GM23338 (cell line): ENCODE results near the gene CRYZL1. TPM values are rescaled to one million over a fixed set of nuclear protein-coding genes. Genes with fewer than 3 reads are reported as not detected.

Experiments
- ATAC-seq: fragments of 200-7000 bp; cut with Tn5 transposase; 3 replicates; pipeline ENCODE4 v1.9.1; 2020
- DNase-seq: peaks from one replicate; pipeline ENCODE4 v3.0.0-alpha.2; 2015; ENCODE audit warnings: low spot score
- H2AFZ ChIP-seq: fragments of 200-600 bp; sonication (generic); 2 replicates; pipeline ENCODE4 v1.8.0; 2016; ENCODE audit warnings: antibody characterized with exemption, mild to moderate bottlenecking, moderate library complexity
- H3F3A ChIP-seq: fragments of 200-600 bp; sonication (generic); replicated peaks from 2 replicates; pipeline ENCODE4 v1.8.0; 2017; ENCODE audit warnings: antibody characterized with exemption, mixed run types, low read depth
- H3K27ac ChIP-seq: fragments of 200-600 bp; sonication (generic); 2 replicates; pipeline ENCODE4 v1.6.1; 2016; ENCODE audit warnings: low read depth
- H3K27me3 ChIP-seq: fragments of 200-600 bp; sonication (generic); 2 replicates; pipeline ENCODE4 v1.8.0; 2016; ENCODE audit warnings: mild to moderate bottlenecking, mixed run types, moderate library complexity; ENCODE audit not compliant: insufficient read depth
- H3K36me3 ChIP-seq: fragments of 200-600 bp; sonication (generic); 2 replicates; pipeline ENCODE4 v1.8.0; 2016; ENCODE audit warnings: mild to moderate bottlenecking; ENCODE audit not compliant: insufficient read depth
- H3K4me1 ChIP-seq: fragments of 200-600 bp; sonication (generic); 2 replicates; pipeline ENCODE4 v1.8.0; 2016; ENCODE audit warnings: mild to moderate bottlenecking, moderate library complexity; ENCODE audit not compliant: insufficient read depth
- H3K4me2 ChIP-seq: fragments of 200-600 bp; sonication (generic); 2 replicates; pipeline ENCODE4 v1.7.1; 2017; ENCODE audit warnings: mixed run types
- H3K4me3 ChIP-seq: fragments of 200-600 bp; sonication (generic); 2 replicates; pipeline ENCODE4 v1.6.1; 2016; ENCODE audit warnings: mixed run types
- H3K79me2 ChIP-seq: fragments of 200-600 bp; sonication (generic); replicated peaks from 2 replicates; pipeline ENCODE4 v1.8.0; 2017; ENCODE audit warnings: mild to moderate bottlenecking; ENCODE audit not compliant: insufficient read depth
- H3K9me2 ChIP-seq: fragments of 200-600 bp; sonication (generic); 2 replicates; pipeline ENCODE4 v1.8.0; 2017; ENCODE audit not compliant: insufficient read depth
- H4K20me1 ChIP-seq: fragments of 200-600 bp; sonication (generic); replicated peaks from 2 replicates; pipeline ENCODE4 v1.8.0; 2017; ENCODE audit warnings: mild to moderate bottlenecking; ENCODE audit not compliant: insufficient read depth
- H3K27ac Mint-ChIP-seq: 2 replicates; pipeline ENCODE4 v1.8.0; 2020; ENCODE audit warnings: inconsistent platforms, mild to moderate bottlenecking, moderate library complexity, mixed read lengths
- H3K27me3 Mint-ChIP-seq: 3 replicates; pipeline ENCODE4 v1.8.0; 2022; ENCODE audit warnings: low read depth, mild to moderate bottlenecking, moderate library complexity, mixed read lengths, inconsistent platforms; ENCODE audit not compliant: insufficient read depth, poor library complexity
- H3K36me3 Mint-ChIP-seq: 3 replicates; pipeline ENCODE4 v1.8.0; 2021; ENCODE audit warnings: low read depth, mild to moderate bottlenecking, inconsistent platforms, moderate library complexity, mixed read lengths
- H3K4me1 Mint-ChIP-seq: 3 replicates; pipeline ENCODE4 v1.8.0; 2020; ENCODE audit warnings: mild to moderate bottlenecking, inconsistent platforms, mixed read lengths
- H3K4me3 Mint-ChIP-seq: 3 replicates; pipeline ENCODE4 v1.8.0; 2021; ENCODE audit warnings: moderate library complexity, mild to moderate bottlenecking, inconsistent platforms, mixed read lengths
- H3K9me3 Mint-ChIP-seq: 3 replicates; pipeline ENCODE4 v1.8.0; 2020; ENCODE audit warnings: moderate library complexity, mild to moderate bottlenecking, inconsistent platforms, mixed read lengths
- CREB1 ChIP-seq: fragments of 250-450 bp; sonication (Bioruptor Pico); IDR thresholded peaks from 2 replicates; pipeline ENCODE4 v1.5.0; 2020; ENCODE audit warnings: low read depth, mild to moderate bottlenecking, moderate library complexity
- EZH2 ChIP-seq: fragments of 200-600 bp; sonication (generic); IDR thresholded peaks from one replicate; pipeline ENCODE4 v1.8.0; 2017; ENCODE audit warnings: antibody characterized with exemption, mild to moderate bottlenecking, low read depth; ENCODE audit not compliant: unreplicated experiment
- EZH2phosphoT487 ChIP-seq: fragments of 200-600 bp; sonication (generic); IDR thresholded peaks from one replicate; pipeline ENCODE4 v1.8.1; 2018; ENCODE audit warnings: antibody characterized with exemption; ENCODE audit not compliant: unreplicated experiment
- JUNB ChIP-seq: IDR thresholded peaks from one replicate; pipeline ENCODE4 v1.6.1; 2016; ENCODE audit warnings: antibody characterized with exemption; ENCODE audit not compliant: unreplicated experiment
- NANOG ChIP-seq: IDR thresholded peaks from 2 replicates; pipeline ENCODE4 v1.6.1; 2016; ENCODE audit warnings: antibody characterized with exemption, borderline replicate concordance
- POLR2AphosphoS5 ChIP-seq: IDR thresholded peaks from 2 replicates; pipeline ENCODE4 v1.6.1; 2016; ENCODE audit warnings: antibody characterized with exemption, low read depth
- STAT1 ChIP-seq: IDR thresholded peaks from one replicate; pipeline ENCODE4 v1.6.1; 2016; ENCODE audit warnings: antibody characterized with exemption; ENCODE audit not compliant: unreplicated experiment
- ZNF114 ChIP-seq: fragments of 250-450 bp; sonication (Bioruptor Pico); IDR thresholded peaks from 2 replicates; pipeline ENCODE4 v1.5.0; 2020; ENCODE audit warnings: mild to moderate bottlenecking, moderate library complexity
- ZNF331 ChIP-seq: fragments of 250-450 bp; sonication (Bioruptor Pico); IDR thresholded peaks from 2 replicates; pipeline ENCODE4 v1.5.0; 2020; ENCODE audit warnings: low read depth, mild to moderate bottlenecking, moderate library complexity
- polyA plus RNA-seq: library from polyadenylated mRNA; unstranded; fragments of >200 nt; fragmentation: Nextera tagmentation; extraction: Ambion mirVana; gene quantifications from 2 replicates; pipeline ENCODE4 v1.2.1, GENCODE V29; 2016
- total RNA-seq: library from RNA; depleted of rRNA; stranded (reverse); fragments of >200 nt; shearing (Covaris generic); gene quantifications from 2 replicates; pipeline ENCODE4 v1.2.3, GENCODE V29; 2014
- TF ChIP-seq, protein P1 (sequence below), 2 experiments: fragments of 200-600 bp in 1 of 2; sonication (generic) in 1 of 2; conservative IDR thresholded peaks; 2 replicates each; pipeline versions ENCODE4 v1.5.1 to v1.6.1; 2016 to 2017; ENCODE audit warnings: antibody characterized with exemption in 2 of 2, low read depth in 2 of 2, mild to moderate bottlenecking in 2 of 2, moderate library complexity in 1 of 2
- TF ChIP-seq, protein P2 (sequence below): fragments of 250-450 bp; sonication (Bioruptor Pico); IDR thresholded peaks from 2 replicates; pipeline ENCODE4 v1.5.0; 2020; ENCODE audit warnings: mild to moderate bottlenecking, moderate library complexity
- TF ChIP-seq, protein P3 (sequence below): IDR thresholded peaks from one replicate; pipeline ENCODE4 v1.6.1; 2018; ENCODE audit warnings: antibody characterized with exemption; ENCODE audit not compliant: unreplicated experiment
- TF ChIP-seq, protein P4 (sequence below): IDR thresholded peaks from 2 replicates; pipeline ENCODE4 v1.6.1; 2016; ENCODE audit warnings: antibody characterized with exemption

Gene CRYZL1
- total and polyA plus RNA-seq, 2 experiments from 2014 or later, result 23.8 to 40.5 TPM

DNA sequence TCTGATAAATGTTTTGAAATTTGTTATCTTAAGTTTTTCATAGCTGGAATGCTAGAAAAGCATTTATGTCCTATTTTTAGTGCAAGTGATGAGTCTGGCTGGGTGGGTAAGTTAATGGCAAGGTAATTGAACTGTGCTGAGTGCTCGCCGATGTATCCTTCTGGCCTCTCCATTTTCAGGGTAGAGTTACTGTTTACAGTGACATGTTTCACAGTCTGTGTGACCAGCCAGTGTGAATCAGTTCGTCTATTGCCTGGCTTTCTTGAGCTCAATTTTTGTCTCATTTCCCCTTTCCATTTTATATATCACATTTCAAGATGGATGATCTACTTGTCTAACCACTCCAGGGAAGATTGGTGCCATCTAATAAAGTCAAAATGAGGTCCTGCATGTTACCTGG lies 44.8 kb upstream of the CRYZL1 start:
- H3K4me2 ChIP-seq, result peak overlapping the region; percentile 43
- H2AFZ ChIP-seq, result no peak overlapping the region
- no peaks in the 10 kb centered on the region for H3F3A ChIP-seq
- H3K9me2 ChIP-seq, result no peaks in the 10 kb centered on the region
- no peak for ATAC-seq
- H3K9me3 Mint-ChIP-seq, result no peaks in the 10 kb centered on the region
- peak overlapping the region; percentile 89 for H3K27ac Mint-ChIP-seq
- H3K36me3 ChIP-seq, result no peaks in the 10 kb centered on the region
- no peak for DNase-seq
- peaks cover 6% of the 10 kb centered on the region for H3K27me3 Mint-ChIP-seq
- peaks cover 58% of the 10 kb centered on the region for H3K4me1 Mint-ChIP-seq
- peak overlapping the region; percentile 82 for H3K27ac ChIP-seq
- H3K79me2 ChIP-seq, result peaks cover 82% of the 10 kb centered on the region
- no peaks in the 10 kb centered on the region for H3K27me3 ChIP-seq
- no peaks in the 10 kb centered on the region for H3K36me3 Mint-ChIP-seq
- H3K4me1 ChIP-seq, result peaks cover 50% of the 10 kb centered on the region
- no peak for TF ChIP-seq ZNF114 (CRISPR knock-in tag)
- no peak for TF ChIP-seq NANOG
- TF ChIP-seq STAT1, result no peak
- no peak for TF ChIP-seq JUNB
- TF ChIP-seq ZNF331 (CRISPR knock-in tag), result no peak
- TF ChIP-seq EZH2phosphoT487, result no peak
- no peak for TF ChIP-seq POLR2AphosphoS5
- TF ChIP-seq CREB1 (CRISPR knock-in tag), result no peak
- no peak for TF ChIP-seq EZH2
- TF ChIP-seq, protein P1, sequence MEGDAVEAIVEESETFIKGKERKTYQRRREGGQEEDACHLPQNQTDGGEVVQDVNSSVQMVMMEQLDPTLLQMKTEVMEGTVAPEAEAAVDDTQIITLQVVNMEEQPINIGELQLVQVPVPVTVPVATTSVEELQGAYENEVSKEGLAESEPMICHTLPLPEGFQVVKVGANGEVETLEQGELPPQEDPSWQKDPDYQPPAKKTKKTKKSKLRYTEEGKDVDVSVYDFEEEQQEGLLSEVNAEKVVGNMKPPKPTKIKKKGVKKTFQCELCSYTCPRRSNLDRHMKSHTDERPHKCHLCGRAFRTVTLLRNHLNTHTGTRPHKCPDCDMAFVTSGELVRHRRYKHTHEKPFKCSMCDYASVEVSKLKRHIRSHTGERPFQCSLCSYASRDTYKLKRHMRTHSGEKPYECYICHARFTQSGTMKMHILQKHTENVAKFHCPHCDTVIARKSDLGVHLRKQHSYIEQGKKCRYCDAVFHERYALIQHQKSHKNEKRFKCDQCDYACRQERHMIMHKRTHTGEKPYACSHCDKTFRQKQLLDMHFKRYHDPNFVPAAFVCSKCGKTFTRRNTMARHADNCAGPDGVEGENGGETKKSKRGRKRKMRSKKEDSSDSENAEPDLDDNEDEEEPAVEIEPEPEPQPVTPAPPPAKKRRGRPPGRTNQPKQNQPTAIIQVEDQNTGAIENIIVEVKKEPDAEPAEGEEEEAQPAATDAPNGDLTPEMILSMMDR (conservative IDR thresholded peaks at IDR 0.05; ENCODE audit: low read depth in 2 of 2), result no peak
- TF ChIP-seq, protein P2, sequence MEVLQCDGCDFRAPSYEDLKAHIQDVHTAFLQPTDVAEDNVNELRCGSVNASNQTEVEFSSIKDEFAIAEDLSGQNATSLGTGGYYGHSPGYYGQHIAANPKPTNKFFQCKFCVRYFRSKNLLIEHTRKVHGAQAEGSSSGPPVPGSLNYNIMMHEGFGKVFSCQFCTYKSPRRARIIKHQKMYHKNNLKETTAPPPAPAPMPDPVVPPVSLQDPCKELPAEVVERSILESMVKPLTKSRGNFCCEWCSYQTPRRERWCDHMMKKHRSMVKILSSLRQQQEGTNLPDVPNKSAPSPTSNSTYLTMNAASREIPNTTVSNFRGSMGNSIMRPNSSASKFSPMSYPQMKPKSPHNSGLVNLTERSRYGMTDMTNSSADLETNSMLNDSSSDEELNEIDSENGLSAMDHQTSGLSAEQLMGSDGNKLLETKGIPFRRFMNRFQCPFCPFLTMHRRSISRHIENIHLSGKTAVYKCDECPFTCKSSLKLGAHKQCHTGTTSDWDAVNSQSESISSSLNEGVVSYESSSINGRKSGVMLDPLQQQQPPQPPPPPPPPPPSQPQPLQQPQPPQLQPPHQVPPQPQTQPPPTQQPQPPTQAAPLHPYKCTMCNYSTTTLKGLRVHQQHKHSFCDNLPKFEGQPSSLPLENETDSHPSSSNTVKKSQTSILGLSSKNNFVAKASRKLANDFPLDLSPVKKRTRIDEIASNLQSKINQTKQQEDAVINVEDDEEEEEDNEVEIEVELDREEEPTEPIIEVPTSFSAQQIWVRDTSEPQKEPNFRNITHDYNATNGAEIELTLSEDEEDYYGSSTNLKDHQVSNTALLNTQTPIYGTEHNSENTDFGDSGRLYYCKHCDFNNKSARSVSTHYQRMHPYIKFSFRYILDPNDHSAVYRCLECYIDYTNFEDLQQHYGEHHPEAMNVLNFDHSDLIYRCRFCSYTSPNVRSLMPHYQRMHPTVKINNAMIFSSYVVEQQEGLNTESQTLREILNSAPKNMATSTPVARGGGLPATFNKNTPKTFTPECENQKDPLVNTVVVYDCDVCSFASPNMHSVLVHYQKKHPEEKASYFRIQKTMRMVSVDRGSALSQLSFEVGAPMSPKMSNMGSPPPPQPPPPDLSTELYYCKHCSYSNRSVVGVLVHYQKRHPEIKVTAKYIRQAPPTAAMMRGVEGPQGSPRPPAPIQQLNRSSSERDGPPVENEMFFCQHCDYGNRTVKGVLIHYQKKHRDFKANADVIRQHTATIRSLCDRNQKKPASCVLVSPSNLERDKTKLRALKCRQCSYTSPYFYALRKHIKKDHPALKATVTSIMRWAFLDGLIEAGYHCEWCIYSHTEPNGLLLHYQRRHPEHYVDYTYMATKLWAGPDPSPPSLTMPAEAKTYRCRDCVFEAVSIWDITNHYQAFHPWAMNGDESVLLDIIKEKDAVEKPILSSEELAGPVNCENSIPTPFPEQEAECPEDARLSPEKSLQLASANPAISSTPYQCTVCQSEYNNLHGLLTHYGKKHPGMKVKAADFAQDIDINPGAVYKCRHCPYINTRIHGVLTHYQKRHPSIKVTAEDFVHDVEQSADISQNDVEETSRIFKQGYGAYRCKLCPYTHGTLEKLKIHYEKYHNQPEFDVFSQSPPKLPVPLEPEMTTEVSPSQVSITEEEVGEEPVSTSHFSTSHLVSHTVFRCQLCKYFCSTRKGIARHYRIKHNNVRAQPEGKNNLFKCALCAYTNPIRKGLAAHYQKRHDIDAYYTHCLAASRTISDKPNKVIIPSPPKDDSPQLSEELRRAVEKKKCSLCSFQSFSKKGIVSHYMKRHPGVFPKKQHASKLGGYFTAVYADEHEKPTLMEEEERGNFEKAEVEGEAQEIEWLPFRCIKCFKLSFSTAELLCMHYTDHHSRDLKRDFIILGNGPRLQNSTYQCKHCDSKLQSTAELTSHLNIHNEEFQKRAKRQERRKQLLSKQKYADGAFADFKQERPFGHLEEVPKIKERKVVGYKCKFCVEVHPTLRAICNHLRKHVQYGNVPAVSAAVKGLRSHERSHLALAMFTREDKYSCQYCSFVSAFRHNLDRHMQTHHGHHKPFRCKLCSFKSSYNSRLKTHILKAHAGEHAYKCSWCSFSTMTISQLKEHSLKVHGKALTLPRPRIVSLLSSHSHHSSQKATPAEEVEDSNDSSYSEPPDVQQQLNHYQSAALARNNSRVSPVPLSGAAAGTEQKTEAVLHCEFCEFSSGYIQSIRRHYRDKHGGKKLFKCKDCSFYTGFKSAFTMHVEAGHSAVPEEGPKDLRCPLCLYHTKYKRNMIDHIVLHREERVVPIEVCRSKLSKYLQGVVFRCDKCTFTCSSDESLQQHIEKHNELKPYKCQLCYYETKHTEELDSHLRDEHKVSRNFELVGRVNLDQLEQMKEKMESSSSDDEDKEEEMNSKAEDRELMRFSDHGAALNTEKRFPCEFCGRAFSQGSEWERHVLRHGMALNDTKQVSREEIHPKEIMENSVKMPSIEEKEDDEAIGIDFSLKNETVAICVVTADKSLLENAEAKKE, result no peak
- TF ChIP-seq, protein P3, sequence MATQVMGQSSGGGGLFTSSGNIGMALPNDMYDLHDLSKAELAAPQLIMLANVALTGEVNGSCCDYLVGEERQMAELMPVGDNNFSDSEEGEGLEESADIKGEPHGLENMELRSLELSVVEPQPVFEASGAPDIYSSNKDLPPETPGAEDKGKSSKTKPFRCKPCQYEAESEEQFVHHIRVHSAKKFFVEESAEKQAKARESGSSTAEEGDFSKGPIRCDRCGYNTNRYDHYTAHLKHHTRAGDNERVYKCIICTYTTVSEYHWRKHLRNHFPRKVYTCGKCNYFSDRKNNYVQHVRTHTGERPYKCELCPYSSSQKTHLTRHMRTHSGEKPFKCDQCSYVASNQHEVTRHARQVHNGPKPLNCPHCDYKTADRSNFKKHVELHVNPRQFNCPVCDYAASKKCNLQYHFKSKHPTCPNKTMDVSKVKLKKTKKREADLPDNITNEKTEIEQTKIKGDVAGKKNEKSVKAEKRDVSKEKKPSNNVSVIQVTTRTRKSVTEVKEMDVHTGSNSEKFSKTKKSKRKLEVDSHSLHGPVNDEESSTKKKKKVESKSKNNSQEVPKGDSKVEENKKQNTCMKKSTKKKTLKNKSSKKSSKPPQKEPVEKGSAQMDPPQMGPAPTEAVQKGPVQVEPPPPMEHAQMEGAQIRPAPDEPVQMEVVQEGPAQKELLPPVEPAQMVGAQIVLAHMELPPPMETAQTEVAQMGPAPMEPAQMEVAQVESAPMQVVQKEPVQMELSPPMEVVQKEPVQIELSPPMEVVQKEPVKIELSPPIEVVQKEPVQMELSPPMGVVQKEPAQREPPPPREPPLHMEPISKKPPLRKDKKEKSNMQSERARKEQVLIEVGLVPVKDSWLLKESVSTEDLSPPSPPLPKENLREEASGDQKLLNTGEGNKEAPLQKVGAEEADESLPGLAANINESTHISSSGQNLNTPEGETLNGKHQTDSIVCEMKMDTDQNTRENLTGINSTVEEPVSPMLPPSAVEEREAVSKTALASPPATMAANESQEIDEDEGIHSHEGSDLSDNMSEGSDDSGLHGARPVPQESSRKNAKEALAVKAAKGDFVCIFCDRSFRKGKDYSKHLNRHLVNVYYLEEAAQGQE, result no peak
- TF ChIP-seq, protein P4, sequence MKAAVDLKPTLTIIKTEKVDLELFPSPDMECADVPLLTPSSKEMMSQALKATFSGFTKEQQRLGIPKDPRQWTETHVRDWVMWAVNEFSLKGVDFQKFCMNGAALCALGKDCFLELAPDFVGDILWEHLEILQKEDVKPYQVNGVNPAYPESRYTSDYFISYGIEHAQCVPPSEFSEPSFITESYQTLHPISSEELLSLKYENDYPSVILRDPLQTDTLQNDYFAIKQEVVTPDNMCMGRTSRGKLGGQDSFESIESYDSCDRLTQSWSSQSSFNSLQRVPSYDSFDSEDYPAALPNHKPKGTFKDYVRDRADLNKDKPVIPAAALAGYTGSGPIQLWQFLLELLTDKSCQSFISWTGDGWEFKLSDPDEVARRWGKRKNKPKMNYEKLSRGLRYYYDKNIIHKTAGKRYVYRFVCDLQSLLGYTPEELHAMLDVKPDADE, result no peak
- no peaks in the 10 kb centered on the region for H4K20me1 ChIP-seq
- no peak overlapping the region for H3K4me3 ChIP-seq
- H3K4me3 Mint-ChIP-seq, result peak overlapping the region; percentile 37
